ENCODE results near the gene RICTOR.
A peak's percentile ranks its signal among the peaks of the same experiment; 100 is the strongest.

The RICTOR gene

DNA sequence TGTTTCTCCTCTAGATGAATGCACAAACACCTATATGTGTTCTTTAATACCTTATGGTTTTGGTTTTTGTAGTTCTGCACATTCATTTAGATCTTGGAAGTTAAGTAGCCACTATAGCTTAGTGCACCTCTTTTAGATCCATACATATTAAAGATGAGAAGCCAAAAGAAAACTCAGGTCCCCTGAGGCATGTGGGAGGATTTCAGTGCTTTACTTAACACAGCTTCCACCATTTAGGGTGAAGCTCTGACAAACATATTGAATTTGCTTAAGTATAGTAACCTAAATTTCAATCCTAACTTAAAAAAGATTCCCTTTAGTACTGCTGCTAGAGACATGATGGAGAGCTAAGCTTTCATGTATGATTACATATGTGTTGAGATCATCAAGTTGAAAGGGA is 25.6 kb upstream of the RICTOR start:
- no peak for DNase-seq

DNA sequence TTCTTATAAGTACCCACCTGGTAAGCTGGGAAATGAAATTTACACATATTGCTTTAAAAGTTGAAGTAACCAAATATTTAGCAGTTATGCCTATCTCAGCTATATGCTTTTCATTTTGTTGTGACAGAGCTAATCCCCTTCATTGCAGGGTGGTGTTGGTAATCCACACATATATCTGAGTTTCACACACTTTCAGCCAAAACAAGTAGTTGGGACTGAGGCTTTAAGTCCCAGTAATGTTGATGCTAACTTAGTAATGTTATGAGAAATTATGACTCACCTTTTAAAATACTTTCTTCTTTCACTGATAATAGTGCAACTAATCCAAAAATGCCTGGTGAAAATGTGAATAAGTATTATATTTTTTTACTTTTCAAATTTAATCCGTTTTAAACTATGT is 19.2 kb upstream of the RICTOR start:
- peak; percentile 44 for DNase-seq

DNA sequence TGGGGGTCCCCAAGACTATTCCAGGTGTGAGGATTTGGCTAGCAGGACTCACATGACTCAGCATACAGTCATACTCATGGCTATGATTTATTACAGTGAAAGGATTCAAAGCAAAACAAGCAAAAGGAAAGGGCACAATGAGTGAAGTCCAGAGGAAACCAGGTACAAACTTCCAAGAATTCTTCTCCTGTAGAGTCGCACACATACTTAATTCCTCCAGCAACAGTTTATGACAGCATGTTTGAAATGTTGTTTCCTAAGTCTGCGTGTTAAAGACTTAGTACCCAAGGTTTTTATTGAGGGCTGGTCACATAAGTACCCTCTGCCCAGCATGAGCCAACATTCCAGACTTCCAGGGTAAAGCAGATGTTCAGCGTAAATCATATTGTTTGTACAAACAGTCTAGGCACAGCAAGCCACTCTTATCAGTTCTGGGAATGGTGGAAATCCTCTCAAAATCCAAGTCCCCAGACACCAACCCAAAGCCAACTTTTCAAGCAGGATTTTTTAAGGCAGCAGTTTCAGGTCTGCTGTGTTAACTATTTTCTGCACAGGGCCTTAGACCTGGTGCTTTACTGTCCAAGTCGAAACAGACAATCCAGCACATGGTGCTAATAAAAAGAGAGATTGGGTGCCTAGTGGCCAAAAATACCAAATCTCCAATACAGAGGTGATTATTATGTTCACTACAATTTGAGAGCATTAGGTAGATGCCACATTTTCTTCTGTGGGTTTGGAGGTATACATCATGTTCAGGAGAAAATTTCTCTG is 18.6 kb upstream of the RICTOR start:
- peak; percentile 43 for DNase-seq

DNA sequence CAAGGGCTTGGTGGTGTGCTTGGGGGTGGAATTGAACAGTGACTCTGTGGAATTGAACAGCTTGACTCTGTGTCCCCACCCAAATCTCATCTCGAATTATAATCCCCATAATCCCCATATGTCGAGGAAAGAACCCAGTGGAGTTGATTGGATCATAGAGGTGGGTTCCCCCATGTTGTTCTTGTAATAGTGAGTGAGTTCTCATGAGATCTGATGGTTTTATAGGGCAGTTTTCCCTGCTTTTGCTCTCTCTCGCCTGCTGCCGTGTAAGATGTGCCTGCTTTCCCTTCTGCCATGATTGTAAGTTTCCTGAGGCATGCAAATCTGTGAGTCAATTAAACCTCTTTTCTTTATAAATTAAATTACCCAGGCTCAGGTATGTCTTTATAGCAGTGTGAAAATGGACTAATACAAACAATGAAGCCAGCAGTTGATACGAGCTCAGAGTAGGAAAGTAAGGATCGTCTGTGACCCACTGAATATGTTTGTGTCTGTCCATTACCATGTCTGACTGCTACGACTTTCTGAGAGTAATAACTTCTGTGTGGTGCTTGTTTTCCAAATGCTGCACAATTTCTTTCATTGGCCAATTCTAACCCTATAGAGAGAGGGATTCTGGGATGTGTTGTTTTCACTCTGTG is 17.9 kb upstream of the RICTOR start:
- no peak for DNase-seq

DNA sequence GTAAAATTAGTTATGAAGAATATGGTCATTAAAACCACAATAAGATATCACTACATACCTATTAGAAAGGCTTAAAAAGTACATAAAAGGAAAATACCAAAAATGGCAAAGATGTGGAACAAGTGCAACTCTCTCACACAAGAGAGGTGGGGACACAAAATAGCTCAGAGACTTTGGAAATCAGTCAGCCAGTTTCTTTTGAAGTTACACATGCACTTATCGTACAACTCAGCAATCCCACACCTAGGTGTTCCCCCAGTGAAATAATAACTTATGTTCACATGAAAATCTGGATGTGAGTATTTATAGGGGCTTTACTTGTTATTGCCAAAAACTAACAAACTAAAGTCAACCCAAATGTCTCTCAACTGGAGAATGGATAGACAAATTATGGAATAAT is 9.8 kb upstream of the RICTOR start:
- no peak for DNase-seq

DNA sequence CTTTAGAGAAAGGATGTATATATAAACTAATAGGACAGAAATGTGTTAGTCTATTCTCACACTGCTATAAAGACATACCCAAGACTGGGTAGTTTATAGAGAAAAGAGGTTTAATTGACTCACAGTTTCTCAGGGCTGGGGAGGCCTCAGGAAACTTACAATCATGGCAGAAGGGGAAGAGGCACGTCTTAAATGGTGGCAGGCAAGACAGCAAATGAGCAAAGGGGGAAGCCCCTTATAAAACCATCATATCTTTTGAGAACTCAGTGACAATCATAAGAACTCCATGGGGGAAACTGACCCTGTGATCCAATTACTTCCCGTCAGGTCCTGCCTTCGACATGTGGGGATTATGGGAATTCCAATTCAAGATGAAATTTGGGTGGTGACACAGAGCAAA is 8.8 kb upstream of the RICTOR start:
- no peak for DNase-seq

DNA sequence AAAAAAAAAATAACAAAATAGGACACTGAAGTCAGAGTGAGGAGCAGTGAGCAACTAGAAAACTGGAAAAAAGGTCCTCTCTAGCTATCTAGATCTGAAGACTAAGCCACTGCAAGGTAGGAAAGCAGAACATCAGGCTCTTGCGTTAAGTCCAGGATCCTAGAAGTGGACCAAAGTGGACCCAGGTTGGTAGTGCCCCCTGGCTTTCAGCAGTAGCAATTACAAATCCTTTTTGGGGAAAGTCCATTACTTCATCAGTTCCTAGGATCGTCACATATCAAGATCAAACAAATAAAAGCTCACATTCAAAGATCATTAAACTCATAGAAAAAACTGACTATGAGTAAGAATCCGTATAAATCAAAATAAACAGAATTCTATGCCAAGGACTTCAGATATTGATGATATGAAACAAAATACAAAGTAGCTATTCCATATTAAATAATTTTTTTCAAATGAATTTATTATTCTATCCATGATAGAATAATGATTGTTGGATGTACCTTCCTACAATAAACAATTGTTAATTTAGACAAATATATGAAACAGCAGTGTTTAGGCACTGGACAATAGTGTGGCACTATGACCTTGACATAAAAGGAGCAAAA is 6.5 kb upstream of the RICTOR start:
- DNase-seq: peak; percentile 34

DNA sequence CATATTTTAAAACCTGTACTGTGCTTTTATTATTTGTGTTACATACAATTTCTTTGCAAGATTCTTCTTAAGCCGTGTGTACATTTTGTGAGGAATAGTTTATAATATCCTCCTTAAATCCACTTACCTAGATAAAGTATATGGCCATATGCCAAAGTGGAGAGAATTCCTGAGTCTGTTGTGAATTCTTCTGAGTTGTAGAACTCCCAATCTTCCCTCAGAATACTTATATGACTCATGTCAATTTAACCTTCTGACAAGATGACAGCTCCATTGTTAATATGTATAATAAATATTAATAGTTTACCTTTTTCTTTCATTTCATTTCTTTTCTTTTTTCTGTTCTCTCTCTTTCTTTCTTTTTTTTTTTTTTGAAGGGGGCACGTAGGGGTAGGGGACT is 6.0 kb upstream of the RICTOR start:
- no peak for DNase-seq

DNA sequence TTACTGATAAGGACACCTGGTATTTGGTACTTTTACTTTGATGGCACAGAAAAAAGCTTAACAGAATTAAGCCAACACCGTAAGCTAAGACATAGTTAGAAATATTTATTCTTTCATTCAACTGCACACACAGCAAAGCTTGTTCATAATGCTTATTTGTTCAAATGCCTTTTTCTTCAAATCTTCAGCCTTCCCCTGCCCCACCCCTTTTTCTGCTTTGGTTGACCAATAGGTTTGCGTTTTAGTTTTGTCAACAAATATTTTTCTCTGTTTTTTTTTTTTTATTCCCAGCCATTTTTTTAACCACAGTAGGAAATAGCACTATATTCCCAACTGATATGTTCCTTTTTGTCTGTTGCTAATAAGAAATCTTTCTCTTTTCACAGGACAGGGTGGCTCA is 4.9 kb upstream of the RICTOR start:
- DNase-seq: no peak

DNA sequence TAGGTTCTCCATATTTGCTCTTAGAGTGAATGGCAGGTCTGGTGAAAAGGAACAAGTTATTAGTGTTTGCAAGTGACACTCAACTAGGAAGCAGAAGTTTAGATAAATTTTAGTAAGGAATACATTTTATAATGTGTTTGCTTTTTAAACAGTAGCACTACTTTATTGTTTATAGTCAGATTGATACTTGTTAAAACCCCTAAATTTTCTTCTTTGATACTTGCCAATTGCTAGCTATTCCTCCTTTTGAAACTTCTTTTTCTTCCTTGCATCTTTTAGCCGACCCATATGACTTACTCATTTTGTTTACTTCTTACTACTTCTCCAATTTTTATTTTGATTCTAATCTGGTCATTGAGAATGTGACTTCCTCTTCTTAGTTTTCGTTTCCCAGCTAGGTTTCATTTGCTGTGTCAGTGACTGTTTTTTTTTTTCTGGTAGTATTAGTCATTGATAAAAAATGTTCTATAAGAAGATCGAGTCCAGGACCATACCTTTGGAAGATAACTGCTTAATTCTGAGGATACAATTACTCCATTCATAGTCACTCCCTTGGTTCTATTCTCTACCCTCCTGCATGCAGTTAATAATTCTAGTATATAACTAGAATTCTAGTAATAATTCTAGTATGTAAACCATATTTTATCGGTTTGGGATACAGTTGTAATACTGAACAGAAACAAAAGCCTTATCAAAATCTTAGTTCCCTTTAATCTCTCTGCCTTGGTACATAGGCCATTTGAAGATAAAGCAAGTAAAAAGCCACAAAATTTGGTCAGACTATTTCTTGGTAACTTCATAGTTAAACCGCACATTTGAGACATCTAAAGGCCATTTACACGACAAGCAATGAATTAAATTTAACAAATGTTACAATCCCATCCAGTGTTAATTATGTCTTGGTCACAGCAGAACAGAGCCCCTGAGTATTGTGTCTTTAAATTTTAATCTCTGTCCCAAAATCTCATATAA is 2.8 kb upstream of the RICTOR start:
- DNase-seq: peak; percentile 44

DNA sequence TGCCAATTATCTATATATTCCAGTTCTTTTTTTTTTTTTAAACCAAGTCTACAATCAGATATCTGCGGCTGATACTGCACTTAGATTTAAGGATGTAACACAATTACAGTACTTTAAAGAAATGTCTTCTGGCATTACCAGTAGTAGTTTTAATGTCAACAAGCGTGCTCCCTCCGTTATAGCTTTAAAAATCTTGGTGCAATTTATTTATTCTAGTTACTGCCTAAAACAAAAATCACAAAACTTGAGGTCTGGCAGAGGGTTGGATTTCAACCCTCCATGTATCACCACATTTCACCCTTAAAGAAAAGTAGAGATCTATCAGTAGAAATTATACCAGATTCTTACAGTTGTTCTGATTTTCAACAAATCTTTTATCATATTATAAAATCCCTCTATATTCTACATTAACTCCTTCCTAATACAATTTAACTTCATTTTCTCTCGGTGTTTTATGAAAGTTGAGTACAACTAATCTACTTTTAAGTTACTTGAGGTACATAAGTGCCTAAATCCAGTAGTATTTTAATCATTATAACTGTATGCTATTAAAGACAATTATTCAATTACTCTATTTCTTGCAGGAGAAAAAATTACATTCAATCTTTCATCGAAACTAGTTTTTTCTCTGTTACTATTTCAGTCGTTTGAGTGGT is 2.0 kb upstream of the RICTOR start:
- DNase-seq: no peak

DNA sequence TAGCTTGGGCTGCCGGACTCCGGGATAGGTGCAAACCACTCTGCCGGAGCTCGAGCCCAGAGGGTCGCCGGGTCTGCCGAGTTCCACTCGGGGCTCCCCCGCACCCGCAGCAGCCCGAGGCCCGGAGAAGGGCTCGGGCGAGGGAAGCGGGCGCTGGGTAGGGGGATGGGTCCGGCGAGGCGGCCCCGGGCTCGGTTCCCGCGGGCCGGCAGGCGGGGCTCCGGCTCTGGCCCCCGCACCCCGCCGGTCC is 507 bp downstream of the RICTOR start:
- DNase-seq: peak; percentile 13

DNA sequence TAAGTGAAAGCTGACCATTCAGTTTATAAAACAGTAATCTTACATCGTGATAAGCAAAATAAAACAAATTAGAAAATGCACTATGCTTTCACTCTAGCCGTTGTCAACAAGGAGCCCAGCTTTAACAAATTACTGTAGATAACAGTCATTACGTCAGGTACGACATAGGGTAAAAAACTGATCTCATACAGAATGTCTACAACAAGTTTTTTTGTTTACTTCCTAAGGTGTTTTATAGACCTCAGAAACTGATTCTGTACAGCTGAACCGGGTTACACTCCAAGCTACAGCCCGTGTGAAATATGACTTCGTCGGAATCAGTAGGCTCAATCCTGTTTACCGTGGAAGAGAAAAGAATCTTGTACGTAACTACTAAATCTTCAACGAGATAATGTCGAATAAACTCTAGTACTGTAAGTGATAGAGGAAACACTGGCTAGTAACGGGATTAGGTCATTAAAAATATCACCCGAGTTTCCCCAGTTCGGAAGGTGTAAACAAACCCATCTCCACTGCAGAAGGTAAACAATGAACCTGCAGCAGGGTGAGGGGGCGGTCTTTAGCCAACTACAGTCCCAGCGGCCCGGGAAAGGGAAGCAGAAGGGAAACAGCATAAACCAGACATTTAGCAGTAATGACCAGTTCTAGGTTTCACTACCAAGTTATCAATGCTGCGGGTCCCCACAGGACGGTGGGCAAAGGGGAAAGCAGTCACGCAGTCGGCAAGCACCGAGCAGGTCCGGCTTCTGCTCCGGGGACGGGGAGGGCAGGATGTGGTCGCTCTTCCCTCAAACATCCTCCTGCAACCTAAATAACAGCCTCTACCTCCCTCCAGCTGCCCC is 1.1 kb downstream of the RICTOR start:
- DNase-seq: peak; percentile 32

DNA sequence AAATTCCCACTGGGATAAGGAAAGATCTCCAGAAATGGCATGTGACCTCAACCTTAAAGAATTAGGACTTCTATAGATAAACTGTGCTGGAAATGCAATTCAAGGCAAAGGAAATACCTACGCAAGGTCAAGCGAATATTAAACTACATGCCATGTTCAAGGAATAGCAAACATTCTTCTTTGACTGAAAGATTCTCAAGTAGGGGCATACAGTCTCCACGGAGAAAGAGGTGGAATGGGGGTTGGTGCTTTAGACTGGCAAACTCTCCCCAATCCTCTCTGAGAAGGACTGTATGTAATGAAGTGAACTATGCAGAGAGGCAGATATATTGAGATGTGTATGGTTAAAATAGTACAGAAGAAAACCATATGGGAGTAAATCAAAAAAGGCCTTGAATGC is 6.1 kb downstream of the RICTOR start:
- DNase-seq: no peak

DNA sequence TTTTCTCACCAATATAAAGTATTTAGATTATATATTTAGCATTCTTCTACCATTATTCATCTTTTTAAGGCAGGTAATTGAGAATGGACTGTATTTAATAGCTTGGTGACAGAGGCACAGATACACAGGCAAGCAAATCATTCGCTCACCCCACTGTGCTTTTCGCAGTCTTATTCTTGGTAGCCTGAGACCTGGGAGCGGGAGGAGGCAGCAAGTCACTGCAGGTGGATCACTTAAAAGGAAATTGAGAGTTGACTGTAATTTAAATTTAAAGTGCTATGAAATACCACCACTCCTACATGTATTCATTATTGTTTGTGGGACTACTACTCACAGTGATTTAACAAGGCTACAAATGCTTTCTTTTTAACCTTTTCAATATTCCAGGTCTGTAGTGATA is 9.7 kb downstream of the RICTOR start:
- no peak for DNase-seq

DNA sequence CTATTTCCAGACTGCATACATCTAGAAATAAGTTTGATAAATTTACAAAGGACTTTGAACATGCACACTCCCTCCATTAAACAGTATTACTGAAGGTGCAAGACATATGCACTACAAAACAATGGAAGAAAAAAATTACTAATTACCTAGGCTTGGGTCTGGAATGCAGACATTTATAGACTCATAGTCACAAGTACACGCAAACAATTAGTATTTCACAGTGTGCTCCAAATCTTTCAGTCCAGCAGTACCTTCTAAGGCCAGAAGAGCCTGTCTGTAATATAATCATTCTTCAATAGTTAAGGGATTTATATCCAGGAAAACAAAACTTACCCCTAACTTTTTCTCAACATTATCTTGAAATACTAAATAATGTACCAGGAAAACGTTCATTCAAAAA is 11.2 kb downstream of the RICTOR start:
- DNase-seq: no peak

DNA sequence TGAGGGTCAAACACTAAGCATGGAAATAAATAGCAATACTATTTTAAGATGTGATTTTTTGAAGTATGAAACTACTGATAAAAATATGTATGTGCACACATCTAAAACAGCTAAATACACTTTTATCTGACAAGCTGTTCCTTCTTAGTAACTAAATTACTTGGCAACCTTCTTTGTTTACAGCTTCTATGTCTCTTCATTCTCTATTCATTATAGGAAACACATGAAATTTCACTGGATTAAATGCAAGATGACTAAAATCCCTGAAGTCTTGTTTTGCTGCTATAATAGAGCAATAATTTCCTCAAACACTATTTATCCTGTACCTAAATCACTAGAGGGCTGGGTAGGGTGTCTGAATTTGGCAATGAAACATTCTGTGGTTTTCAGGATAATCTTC is 11.7 kb downstream of the RICTOR start:
- DNase-seq: no peak

DNA sequence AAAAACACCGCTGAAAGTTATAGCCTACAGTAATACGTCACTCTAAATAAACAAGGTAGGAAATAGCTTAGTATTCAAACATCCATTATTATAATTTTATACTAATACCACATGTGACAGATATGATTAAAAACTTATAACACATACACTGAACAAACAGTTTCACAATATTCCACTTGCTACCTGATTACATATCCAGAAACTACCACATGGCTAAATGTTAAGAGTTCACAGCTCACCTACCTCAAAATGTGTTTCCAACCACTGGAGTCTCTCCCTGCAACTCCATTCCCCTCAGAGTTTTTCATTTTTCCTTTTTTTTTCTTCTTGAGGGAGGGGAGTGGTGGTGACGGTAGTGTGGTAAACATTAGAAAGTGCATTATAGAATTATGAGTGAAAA is 12.1 kb downstream of the RICTOR start:
- DNase-seq: no peak

DNA sequence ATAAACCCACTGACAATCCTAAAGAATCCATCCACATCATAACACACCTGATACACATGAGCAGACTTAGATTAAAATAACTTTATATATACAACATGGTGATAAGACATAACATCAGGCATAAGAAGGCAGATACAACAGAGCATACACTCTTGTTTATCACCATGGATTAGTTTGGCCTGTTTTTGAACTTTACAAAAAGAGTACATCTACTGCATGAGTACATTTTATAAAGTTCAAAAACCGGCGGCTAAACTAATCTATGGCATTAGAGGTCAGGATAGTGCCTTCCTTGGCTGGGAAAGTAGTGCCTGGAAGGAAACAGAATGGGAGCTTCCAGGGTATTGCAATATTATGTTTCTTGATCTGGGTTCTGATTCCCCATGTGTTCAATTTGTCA is 15.1 kb downstream of the RICTOR start:
- no peak for DNase-seq

DNA sequence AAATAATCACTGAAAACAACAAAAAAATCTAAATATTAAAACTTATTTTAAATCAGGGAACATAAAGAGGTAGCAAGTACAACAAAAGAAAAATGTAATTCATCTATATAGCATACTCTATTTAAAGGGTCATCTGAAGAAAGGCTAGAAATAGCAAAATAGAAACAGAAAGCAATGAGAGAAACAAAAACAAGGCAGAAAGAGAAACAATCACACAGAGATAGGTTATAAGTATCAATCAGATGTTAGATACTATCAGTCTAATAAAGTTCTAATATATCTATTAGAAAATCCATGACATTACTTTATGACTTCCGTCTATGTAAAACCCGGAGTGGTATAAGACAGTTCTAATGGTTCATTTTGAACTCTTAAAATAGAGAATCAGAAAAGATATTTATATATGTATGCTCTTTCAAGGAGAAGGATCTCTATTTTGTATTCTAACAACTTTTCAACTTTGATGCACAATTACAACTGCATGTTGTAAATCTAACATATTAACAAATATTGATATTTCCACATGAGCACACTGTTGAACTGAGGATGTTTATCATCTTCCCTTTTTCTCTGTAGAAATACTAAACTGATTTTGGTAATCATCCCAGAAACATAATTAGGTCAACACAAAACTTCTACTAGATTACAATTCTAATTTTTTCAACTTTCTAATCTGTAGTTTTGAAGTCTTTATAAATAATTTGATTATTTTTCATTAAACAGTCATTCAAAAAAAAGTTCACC is 15.8 kb downstream of the RICTOR start:
- DNase-seq: no peak

DNA sequence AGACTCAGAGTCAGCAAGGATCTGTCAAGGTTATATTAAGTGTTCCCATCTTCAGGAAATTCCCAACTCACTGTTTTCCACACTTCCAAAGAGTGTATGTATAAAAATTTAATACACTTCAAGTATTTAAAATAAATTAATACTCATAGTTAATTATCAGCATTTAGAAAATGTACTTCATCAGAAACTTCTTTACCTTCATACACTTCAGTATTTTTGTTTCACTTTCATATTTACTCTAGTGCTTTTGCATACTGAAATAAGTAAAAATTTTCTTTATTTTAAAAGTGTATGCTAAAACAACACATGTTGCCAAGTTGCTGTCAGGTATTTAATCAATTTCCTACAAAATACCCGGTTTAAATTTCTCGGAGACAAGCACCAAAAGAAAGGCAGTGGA is 16.5 kb downstream of the RICTOR start:
- no peak for DNase-seq
